NCI-H2029 (cell line): Measurements from ENCODE around the gene TLCD3A.
"Not testable (repeated sequence)": the region's sequence is repeated elsewhere in the genome, so short reads cannot be mapped to it uniquely, and the experiment has no call there.

ENCODE experiments used
- DNase-seq: peaks from one replicate; lab custom pipeline; 2025; lab: John Stamatoyannopoulos, UW

Gene TLCD3A

GRCh38 chr17:789160-789840, 56.9 kb downstream of the TLCD3A start:
- DNase-seq, result no peak

GRCh38 chr17:789931-790873, 57.8 kb downstream of the TLCD3A start:
- not testable (repeated sequence) for DNase-seq

- DNase-seq, result not testable (repeated sequence)
Measured at GRCh38 chr17:790874-791247, 58.5 kb downstream of the TLCD3A start.

- no peak for DNase-seq
Measured at GRCh38 chr17:791829-792228, 59.4 kb downstream of the TLCD3A start.

GRCh38 chr17:792277-792676, 59.9 kb downstream of the TLCD3A start:
- DNase-seq, result no peak
